K562 (cell line): ENCODE data around the gene COX4I2. TPM values are rescaled to one million over a fixed set of nuclear protein-coding genes. Genes with fewer than 3 reads are reported as not detected.

Experiments used
- E2F3 ChIP-seq: fragments of 250-450 bp; sonication (Bioruptor Pico); IDR thresholded peaks from 2 replicates; pipeline ENCODE4 v1.4.0; 2020; ENCODE audit warnings: mild to moderate bottlenecking
- FIP1L1 ChIP-seq: fragments of 200-400 bp; formaldehyde crosslinking; IDR thresholded peaks from 2 replicates; pipeline ENCODE4 v1.6.1; 2018; ENCODE audit warnings: mild to moderate bottlenecking, low read depth, low read length; ENCODE audit not compliant: poor library complexity, severe bottlenecking
- HDAC2 ChIP-seq: fragments of 450-650 bp; IDR thresholded peaks from 2 replicates; pipeline ENCODE4 v1.6.1; 2016; ENCODE audit warnings: mild to moderate bottlenecking
- KDM1A ChIP-seq, 2 experiments: fragments of 450-650 bp; IDR thresholded peaks; 2 replicates each; pipeline ENCODE4 v1.6.1; 2016; ENCODE audit warnings: mild to moderate bottlenecking in 2 of 2
- LARP7 ChIP-seq: fragments of 450-650 bp; IDR thresholded peaks from 2 replicates; pipeline ENCODE4 v1.6.1; 2016
- LEF1 ChIP-seq: fragments of 450-650 bp; IDR thresholded peaks from 2 replicates; pipeline ENCODE4 v1.6.1; 2016; ENCODE audit warnings: mild to moderate bottlenecking
- POLR2G ChIP-seq: fragments of 200-400 bp; formaldehyde crosslinking; IDR thresholded peaks from 2 replicates; pipeline ENCODE4 v1.6.1; 2017; ENCODE audit warnings: low read depth, mild to moderate bottlenecking, antibody characterized with exemption, low read length, moderate library complexity
- POLR3G ChIP-seq: IDR thresholded peaks from 2 replicates; pipeline ENCODE4 v1.6.1; 2011; ENCODE audit not compliant: insufficient read length, insufficient replicate concordance; ENCODE audit errors: extremely low read depth
- SMAD1 ChIP-seq: fragments of 150-350 bp; IDR thresholded peaks from 2 replicates; pipeline ENCODE4 v1.6.1; 2014; ENCODE audit warnings: low read length, low read depth; ENCODE audit not compliant: partially characterized antibody
- SPI1 ChIP-seq: IDR thresholded peaks from 2 replicates; pipeline ENCODE4 v1.6.1; 2011; ENCODE audit warnings: low read depth, low read length, control low read depth, borderline replicate concordance
- ZNF12 ChIP-seq: sonication (generic); formaldehyde crosslinking; IDR thresholded peaks from 2 replicates; pipeline ENCODE4 v1.4.0; 2020; ENCODE audit warnings: mild to moderate bottlenecking, missing genetic modification reagents
- ZNF830 ChIP-seq: fragments of 250-450 bp; sonication (Bioruptor Pico); IDR thresholded peaks from 2 replicates; pipeline ENCODE4 v1.5.0; 2021; ENCODE audit warnings: mild to moderate bottlenecking
- polyA plus RNA-seq, 8 experiments: library from polyadenylated mRNA; depleted of rRNA in 4 of 8; stranded (reverse) in 5 of 8; unstranded in 3 of 8; fragments of >200 nt; fragmentation: Nextera tagmentation in 2 of 8; fragmentation: Illumina TruSeq in 1 of 8; extraction: Ambion mirVana in 2 of 8; extraction: Trizol in 1 of 8; gene quantifications; 2 replicates each; pipeline versions ENCODE4 v1.2.1 to v1.2.3, GENCODE V29; 2011 to 2014; ENCODE audit warnings: inconsistent platforms in 1 of 8, missing spikeins in 1 of 8
- total RNA-seq, 7 experiments: library from RNA; depleted of rRNA in 6 of 7; stranded (reverse); fragments of >200 nt in 6 of 7; fragmentation: Illumina TruSeq in 2 of 7; extraction: Trizol in 2 of 7; gene quantifications; 2 replicates each; pipeline versions ENCODE4 v1.2.1 to v1.2.3, GENCODE V29; 2011 to 2021; ENCODE audit warnings: low replicate concordance in 1 of 7
- TF ChIP-seq, protein P1 (sequence below): IDR thresholded peaks from 3 replicates; pipeline ENCODE4 v1.6.1; 2011; ENCODE audit warnings: borderline replicate concordance, mild to moderate bottlenecking, moderate library complexity; ENCODE audit not compliant: insufficient read length; ENCODE audit errors: extremely low read depth
- TF ChIP-seq, protein P2 (sequence below): sonication (generic); formaldehyde crosslinking; IDR thresholded peaks from 2 replicates; pipeline ENCODE4 v1.8.1; 2023; ENCODE audit warnings: missing genetic modification reagents, mild to moderate bottlenecking, borderline replicate concordance
- TF ChIP-seq, protein P3 (sequence below): fragments of 450-650 bp; IDR thresholded peaks from one replicate; pipeline ENCODE4 v1.6.1; 2018; ENCODE audit warnings: mild to moderate bottlenecking, moderate library complexity; ENCODE audit not compliant: partially characterized antibody
- TF ChIP-seq, protein P4 (sequence below): fragments of 200-800 bp; sonication (Bioruptor generic); IDR thresholded peaks from 2 replicates; pipeline ENCODE4 v1.6.1; 2017; ENCODE audit warnings: missing genetic modification characterization, missing compliant biosample characterization
- TF ChIP-seq, protein P5 (sequence below): sonication (generic); IDR thresholded peaks from 2 replicates; pipeline ENCODE4 v1.6.1; 2016

Gene COX4I2
- total and polyA plus RNA-seq, 9 of the 15 experiments (the other 6 are each of a cell fraction or from before 2014, with no cell fraction given), result not detected

DNA sequence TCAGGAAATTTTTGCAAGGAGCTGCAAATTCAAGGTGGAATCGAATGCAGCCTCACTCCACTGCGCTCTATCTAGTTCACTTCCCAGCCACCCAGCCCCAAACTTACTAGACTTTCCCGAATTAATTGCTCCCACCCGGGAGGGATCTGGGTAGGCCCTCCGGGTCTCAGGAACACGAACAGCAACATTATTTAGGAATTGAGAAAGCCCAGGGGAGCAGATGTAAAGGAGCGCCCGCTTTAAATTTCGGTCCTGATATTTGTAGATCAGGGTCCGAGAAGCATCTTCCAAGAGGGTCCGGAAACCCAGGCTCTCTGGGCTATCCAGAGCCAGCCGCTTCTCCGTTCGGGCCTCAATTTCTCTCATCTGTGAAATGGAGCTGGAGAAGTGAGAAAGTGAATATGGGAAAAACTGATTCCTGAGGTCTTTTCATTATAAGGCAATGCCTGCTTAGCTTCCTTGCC is 33.1 kb upstream of the COX4I2 start (continued):
- TF ChIP-seq, protein P1, sequence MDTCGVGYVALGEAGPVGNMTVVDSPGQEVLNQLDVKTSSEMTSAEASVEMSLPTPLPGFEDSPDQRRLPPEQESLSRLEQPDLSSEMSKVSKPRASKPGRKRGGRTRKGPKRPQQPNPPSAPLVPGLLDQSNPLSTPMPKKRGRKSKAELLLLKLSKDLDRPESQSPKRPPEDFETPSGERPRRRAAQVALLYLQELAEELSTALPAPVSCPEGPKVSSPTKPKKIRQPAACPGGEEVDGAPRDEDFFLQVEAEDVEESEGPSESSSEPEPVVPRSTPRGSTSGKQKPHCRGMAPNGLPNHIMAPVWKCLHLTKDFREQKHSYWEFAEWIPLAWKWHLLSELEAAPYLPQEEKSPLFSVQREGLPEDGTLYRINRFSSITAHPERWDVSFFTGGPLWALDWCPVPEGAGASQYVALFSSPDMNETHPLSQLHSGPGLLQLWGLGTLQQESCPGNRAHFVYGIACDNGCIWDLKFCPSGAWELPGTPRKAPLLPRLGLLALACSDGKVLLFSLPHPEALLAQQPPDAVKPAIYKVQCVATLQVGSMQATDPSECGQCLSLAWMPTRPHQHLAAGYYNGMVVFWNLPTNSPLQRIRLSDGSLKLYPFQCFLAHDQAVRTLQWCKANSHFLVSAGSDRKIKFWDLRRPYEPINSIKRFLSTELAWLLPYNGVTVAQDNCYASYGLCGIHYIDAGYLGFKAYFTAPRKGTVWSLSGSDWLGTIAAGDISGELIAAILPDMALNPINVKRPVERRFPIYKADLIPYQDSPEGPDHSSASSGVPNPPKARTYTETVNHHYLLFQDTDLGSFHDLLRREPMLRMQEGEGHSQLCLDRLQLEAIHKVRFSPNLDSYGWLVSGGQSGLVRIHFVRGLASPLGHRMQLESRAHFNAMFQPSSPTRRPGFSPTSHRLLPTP, result no peak
- TF ChIP-seq POLR2G (no peak), ZNF830 (CRISPR knock-in tag) (no peak), HDAC2 (peak; percentile 80; the same call in 1 of the 2 replicates), SMAD1 (no peak), ZNF12 (CRISPR knock-in tag) (no peak; the same call in 1 of the 2 replicates), KDM1A (IDR thresholded peaks at IDR 0.05) (peak; percentile 74 to 87), POLR3G (no peak), LEF1 (no peak), E2F3 (CRISPR knock-in tag) (no peak), SPI1 (no peak), FIP1L1 (no peak), LARP7 (no peak)
- TF ChIP-seq, protein P2, sequence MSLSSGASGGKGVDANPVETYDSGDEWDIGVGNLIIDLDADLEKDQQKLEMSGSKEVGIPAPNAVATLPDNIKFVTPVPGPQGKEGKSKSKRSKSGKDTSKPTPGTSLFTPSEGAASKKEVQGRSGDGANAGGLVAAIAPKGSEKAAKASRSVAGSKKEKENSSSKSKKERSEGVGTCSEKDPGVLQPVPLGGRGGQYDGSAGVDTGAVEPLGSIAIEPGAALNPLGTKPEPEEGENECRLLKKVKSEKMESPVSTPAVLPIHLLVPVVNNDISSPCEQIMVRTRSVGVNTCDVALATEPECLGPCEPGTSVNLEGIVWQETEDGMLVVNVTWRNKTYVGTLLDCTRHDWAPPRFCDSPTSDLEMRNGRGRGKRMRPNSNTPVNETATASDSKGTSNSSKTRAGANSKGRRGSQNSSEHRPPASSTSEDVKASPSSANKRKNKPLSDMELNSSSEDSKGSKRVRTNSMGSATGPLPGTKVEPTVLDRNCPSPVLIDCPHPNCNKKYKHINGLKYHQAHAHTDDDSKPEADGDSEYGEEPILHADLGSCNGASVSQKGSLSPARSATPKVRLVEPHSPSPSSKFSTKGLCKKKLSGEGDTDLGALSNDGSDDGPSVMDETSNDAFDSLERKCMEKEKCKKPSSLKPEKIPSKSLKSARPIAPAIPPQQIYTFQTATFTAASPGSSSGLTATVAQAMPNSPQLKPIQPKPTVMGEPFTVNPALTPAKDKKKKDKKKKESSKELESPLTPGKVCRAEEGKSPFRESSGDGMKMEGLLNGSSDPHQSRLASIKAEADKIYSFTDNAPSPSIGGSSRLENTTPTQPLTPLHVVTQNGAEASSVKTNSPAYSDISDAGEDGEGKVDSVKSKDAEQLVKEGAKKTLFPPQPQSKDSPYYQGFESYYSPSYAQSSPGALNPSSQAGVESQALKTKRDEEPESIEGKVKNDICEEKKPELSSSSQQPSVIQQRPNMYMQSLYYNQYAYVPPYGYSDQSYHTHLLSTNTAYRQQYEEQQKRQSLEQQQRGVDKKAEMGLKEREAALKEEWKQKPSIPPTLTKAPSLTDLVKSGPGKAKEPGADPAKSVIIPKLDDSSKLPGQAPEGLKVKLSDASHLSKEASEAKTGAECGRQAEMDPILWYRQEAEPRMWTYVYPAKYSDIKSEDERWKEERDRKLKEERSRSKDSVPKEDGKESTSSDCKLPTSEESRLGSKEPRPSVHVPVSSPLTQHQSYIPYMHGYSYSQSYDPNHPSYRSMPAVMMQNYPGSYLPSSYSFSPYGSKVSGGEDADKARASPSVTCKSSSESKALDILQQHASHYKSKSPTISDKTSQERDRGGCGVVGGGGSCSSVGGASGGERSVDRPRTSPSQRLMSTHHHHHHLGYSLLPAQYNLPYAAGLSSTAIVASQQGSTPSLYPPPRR, result no peak
- TF ChIP-seq, protein P3, sequence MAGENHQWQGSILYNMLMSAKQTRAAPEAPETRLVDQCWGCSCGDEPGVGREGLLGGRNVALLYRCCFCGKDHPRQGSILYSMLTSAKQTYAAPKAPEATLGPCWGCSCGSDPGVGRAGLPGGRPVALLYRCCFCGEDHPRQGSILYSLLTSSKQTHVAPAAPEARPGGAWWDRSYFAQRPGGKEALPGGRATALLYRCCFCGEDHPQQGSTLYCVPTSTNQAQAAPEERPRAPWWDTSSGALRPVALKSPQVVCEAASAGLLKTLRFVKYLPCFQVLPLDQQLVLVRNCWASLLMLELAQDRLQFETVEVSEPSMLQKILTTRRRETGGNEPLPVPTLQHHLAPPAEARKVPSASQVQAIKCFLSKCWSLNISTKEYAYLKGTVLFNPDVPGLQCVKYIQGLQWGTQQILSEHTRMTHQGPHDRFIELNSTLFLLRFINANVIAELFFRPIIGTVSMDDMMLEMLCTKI, result no peak
- TF ChIP-seq, protein P4, sequence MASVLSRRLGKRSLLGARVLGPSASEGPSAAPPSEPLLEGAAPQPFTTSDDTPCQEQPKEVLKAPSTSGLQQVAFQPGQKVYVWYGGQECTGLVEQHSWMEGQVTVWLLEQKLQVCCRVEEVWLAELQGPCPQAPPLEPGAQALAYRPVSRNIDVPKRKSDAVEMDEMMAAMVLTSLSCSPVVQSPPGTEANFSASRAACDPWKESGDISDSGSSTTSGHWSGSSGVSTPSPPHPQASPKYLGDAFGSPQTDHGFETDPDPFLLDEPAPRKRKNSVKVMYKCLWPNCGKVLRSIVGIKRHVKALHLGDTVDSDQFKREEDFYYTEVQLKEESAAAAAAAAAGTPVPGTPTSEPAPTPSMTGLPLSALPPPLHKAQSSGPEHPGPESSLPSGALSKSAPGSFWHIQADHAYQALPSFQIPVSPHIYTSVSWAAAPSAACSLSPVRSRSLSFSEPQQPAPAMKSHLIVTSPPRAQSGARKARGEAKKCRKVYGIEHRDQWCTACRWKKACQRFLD, result no peak
- TF ChIP-seq, protein P5, sequence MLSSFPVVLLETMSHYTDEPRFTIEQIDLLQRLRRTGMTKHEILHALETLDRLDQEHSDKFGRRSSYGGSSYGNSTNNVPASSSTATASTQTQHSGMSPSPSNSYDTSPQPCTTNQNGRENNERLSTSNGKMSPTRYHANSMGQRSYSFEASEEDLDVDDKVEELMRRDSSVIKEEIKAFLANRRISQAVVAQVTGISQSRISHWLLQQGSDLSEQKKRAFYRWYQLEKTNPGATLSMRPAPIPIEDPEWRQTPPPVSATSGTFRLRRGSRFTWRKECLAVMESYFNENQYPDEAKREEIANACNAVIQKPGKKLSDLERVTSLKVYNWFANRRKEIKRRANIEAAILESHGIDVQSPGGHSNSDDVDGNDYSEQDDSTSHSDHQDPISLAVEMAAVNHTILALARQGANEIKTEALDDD, result no peak
